SK-N-SH (cell line): Measurements from ENCODE around the gene ANKRD65.

ENCODE experiments used
- CTCF ChIP-seq: fragments of 200-600 bp; sonication (generic); IDR thresholded peaks from 2 replicates; pipeline ENCODE4 v1.6.1; 2017; ENCODE audit warnings: antibody characterized with exemption, mild to moderate bottlenecking, moderate library complexity
- EP300 ChIP-seq, 2 experiments: IDR thresholded peaks; 2 replicates each; pipeline versions ENCODE4 v1.4.0 to v1.6.1; 2012; ENCODE audit warnings: borderline replicate concordance in 1 of 2, low read depth in 1 of 2, low read length in 1 of 2
- ZBTB33 ChIP-seq: IDR thresholded peaks from 2 replicates; pipeline ENCODE4 v1.4.0; 2012; ENCODE audit warnings: low read depth, borderline replicate concordance

- TF ChIP-seq CTCF: no peak
- TF ChIP-seq ZBTB33: no peak
- TF ChIP-seq EP300 (IDR thresholded peaks at IDR 0.05; ENCODE audit: borderline replicate concordance in 1 of 2, low read depth in 1 of 2, low read length in 1 of 2): no peak
These were observed 23.1 kb downstream of the ANKRD65 start for GRCh38 chr1:1397839-1398523.
